ENCODE data around the gene MACF1. TPM values are rescaled to one million over a fixed set of nuclear protein-coding genes. Genes with fewer than 3 reads are reported as not detected.
A peak's percentile ranks its signal among the peaks of the same experiment; 100 is the strongest.

MACF1 gene
- total and polyA plus RNA-seq, 2 of the 13 experiments (the other 11 are each of a cell fraction or from before 2014, with no cell fraction given) = 36.7 to 65.4 TPM

GRCh38 chr1:39491146-39491921, 286.8 kb downstream of the MACF1 start, which contains the start of gene BMP8A (continued):
- TF ChIP-seq ZNF777 (CRISPR knock-in tag; IDR thresholded peaks at IDR 0.05) (peak; percentile 98), TBX2 (CRISPR knock-in tag; IDR thresholded peaks at IDR 0.05; ENCODE audit: borderline replicate concordance) (no peak), ZNF678 (CRISPR knock-in tag; IDR thresholded peaks at IDR 0.05) (no peak), ZNF512 (CRISPR knock-in tag; IDR thresholded peaks at IDR 0.05) (no peak), NR1H2 (CRISPR knock-in tag; IDR thresholded peaks at IDR 0.05; ENCODE audit: borderline replicate concordance, low read depth) (no peak), RNF2 (conservative IDR thresholded peaks at IDR 0.05; ENCODE audit: low read depth) (peak; percentile 65; the same call in 1 of the 2 replicates), HNRNPUL1 (IDR thresholded peaks at IDR 0.05; ENCODE audit: low read depth, low read length) (no peak), RFX3 (CRISPR knock-in tag; IDR thresholded peaks at IDR 0.05) (no peak), HNRNPK (IDR thresholded peaks at IDR 0.05; ENCODE audit: low read depth, low read length, poor library complexity, severe bottlenecking) (no peak), KDM4B (CRISPR knock-in tag; IDR thresholded peaks at IDR 0.05) (no peak), PCBP2 (optimal IDR thresholded peaks at IDR 0.05; ENCODE audit: low read depth, low read length, poor library complexity, severe bottlenecking) (no peak), FOXM1 (CRISPR knock-in tag; IDR thresholded peaks at IDR 0.05) (peak; percentile 7; the same call in 1 of the 2 replicates), KDM3A (CRISPR knock-in tag; IDR thresholded peaks at IDR 0.05; ENCODE audit: low read depth) (no peak), HNF4G (IDR thresholded peaks at IDR 0.05; ENCODE audit: borderline replicate concordance, low read depth, low read length) (no peak), HNF4G (CRISPR knock-in tag; IDR thresholded peaks at IDR 0.05; ENCODE audit: borderline replicate concordance, low read depth) (no peak), NFIB (CRISPR knock-in tag; IDR thresholded peaks at IDR 0.05; ENCODE audit: borderline replicate concordance) (no peak), CENPT (CRISPR knock-in tag; IDR thresholded peaks at IDR 0.05; ENCODE audit: low read depth) (no peak), XBP1 (CRISPR knock-in tag; IDR thresholded peaks at IDR 0.05) (no peak), ELK4 (CRISPR knock-in tag; IDR thresholded peaks at IDR 0.05; ENCODE audit: borderline replicate concordance) (no peak), HCFC1 (IDR thresholded peaks at IDR 0.05; ENCODE audit: low read depth, low read length) (no peak), ELF4 (CRISPR knock-in tag; IDR thresholded peaks at IDR 0.05; ENCODE audit: borderline replicate concordance) (no peak), ZNF761 (CRISPR knock-in tag; conservative IDR thresholded peaks at IDR 0.05) (0 out of 2 replicates have a peak, but pooled peaks have one; percentile 36), SOX13 (IDR thresholded peaks at IDR 0.05) (no peak), SOX13 (CRISPR knock-in tag; conservative IDR thresholded peaks at IDR 0.05 in 1 of 2, IDR thresholded peaks at IDR 0.05 in 1 of 2) (no peak), POLR2AphosphoS2 (IDR thresholded peaks at IDR 0.05; ENCODE audit: low read depth, low read length) (no peak), DZIP1 (CRISPR knock-in tag; IDR thresholded peaks at IDR 0.05) (no peak)

Data from HepG2 (cell line).